ENCODE measurements around the gene ANKRD60. TPM values are rescaled to one million over a fixed set of nuclear protein-coding genes. Genes with fewer than 3 reads are reported as not detected.

The ANKRD60 gene
- total RNA-seq, 2 donors from 2014 or later = not detected

DNA sequence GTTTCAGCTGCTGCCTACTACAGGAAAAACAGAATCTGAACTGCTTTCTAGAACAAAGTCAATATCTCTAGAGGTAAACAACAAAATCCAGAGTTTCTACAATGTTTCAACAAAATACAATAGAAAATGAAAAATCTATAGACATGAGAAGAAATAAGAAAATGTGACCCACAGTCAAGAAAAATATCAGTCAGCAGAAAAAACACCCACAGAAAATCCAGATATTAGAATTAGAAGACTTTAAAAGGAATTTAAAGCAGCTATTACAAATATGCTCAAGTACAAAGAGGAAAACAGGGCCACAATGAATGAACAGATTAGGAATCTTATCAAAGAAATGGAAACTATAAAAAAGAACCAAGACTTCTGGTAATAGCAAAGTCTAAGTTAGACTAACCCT, 26.4 kb upstream of the ANKRD60 start:
- TF ChIP-seq, protein P1, sequence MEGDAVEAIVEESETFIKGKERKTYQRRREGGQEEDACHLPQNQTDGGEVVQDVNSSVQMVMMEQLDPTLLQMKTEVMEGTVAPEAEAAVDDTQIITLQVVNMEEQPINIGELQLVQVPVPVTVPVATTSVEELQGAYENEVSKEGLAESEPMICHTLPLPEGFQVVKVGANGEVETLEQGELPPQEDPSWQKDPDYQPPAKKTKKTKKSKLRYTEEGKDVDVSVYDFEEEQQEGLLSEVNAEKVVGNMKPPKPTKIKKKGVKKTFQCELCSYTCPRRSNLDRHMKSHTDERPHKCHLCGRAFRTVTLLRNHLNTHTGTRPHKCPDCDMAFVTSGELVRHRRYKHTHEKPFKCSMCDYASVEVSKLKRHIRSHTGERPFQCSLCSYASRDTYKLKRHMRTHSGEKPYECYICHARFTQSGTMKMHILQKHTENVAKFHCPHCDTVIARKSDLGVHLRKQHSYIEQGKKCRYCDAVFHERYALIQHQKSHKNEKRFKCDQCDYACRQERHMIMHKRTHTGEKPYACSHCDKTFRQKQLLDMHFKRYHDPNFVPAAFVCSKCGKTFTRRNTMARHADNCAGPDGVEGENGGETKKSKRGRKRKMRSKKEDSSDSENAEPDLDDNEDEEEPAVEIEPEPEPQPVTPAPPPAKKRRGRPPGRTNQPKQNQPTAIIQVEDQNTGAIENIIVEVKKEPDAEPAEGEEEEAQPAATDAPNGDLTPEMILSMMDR (IDR thresholded peaks at IDR 0.05) = no peak
- TF ChIP-seq POLR2A (IDR thresholded peaks at IDR 0.05) = no peak
- no peak for DNase-seq
- Histone ChIP-seq H3K27ac (no peak overlapping the region), H3K9me3 (no peaks in the 10 kb centered on the region), H3K4me1 (no peaks in the 10 kb centered on the region), H3K36me3 (replicated peaks in 1 of 2; ENCODE audit: insufficient read depth in 1 of 2, low read depth in 2 of 2) (no peaks in the 10 kb centered on the region), H3K4me3 (no peak overlapping the region), H3K27me3 (no peaks in the 10 kb centered on the region)
- intact Hi-C loops (cut with DNase I) = no loop called here
- ATAC-seq = no peak

DNA sequence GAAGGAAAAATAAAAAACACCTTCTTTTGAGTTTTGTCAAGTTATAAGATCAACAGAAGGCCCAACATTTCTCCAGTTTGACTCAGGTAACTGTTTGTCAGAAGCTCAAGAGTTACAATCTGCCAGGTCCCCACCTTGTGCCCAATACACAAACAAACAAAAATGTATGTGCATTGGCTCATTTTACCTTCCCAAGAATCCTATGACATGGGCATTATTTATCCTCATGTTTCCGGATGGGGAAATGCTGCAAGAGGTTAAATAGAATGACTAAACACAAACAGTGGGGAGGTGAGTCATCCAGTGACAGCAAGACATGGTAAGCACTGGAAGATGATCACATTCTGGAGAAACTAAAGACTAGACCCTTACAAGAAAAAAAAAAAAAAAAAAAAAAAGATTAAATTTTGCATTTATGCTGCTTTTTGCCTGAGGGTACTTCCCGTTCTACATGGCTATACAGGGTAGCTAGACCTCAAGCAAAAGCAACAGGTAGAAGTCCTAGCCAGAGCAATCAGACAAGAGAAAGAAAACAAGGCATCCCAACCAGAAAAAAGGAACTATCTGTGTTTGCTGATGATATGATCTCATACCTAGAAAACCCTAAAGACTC, 23.6 kb upstream of the ANKRD60 start:
- TF ChIP-seq POLR2A (IDR thresholded peaks at IDR 0.05) = no peak
- TF ChIP-seq, protein P1 (IDR thresholded peaks at IDR 0.05) = no peak
- no peak overlapping the region for H3K4me3 ChIP-seq
- H3K27me3 ChIP-seq = no peaks in the 10 kb centered on the region
- peaks cover 0 to 3% of the 10 kb centered on the region in 2 donors for H3K36me3 ChIP-seq (replicated peaks in 1 of 2; ENCODE audit: insufficient read depth in 1 of 2, low read depth in 2 of 2)
- H3K27ac ChIP-seq = no peak overlapping the region
- H3K4me1 ChIP-seq = no peaks in the 10 kb centered on the region
- no peak for DNase-seq
- H3K9me3 ChIP-seq = no peaks in the 10 kb centered on the region
- no peak for ATAC-seq
- intact Hi-C loops (cut with DNase I) = no loop called here
- 68 to 82% methylated on average over 2 of the region's 2 CpGs for WGBS, 2 donors

DNA sequence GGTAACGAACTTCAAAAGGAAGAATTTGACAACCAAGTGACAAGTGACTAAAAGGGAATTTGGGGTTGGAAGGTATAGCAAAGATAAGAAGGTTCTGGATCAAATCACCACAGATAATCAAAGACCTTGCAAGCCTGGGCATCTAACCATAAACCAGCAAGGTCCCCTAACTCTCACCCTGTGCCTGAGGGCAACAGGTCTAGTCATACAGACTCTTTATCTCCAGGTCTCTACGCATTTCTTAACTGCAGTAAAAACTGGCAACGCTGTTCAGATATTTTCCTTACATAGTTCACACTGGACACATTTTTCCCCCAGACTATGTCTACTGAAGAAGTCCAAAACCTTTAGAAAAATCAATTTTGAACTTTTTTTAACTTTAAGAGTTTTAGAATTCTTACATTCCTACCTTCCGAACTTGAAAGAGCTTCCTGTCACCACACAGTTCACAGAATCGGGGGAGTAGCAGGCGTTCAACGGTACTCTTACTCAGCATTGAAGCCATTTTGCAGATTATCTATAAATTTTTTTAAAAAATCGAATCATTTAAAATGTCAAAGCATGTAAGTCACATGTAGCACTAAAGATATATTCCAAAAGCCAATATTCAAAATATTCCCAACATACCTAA, 23.0 kb upstream of the ANKRD60 start:
- intact Hi-C loops (cut with DNase I) = no loop called here
- Histone ChIP-seq H3K4me3 (no peak overlapping the region), H3K27me3 (no peaks in the 10 kb centered on the region), H3K9me3 (no peaks in the 10 kb centered on the region), H3K4me1 (no peaks in the 10 kb centered on the region), H3K27ac (no peak overlapping the region), H3K36me3 (replicated peaks in 1 of 2; ENCODE audit: insufficient read depth in 1 of 2, low read depth in 2 of 2) (peaks cover 0 to 4% of the 10 kb centered on the region in 2 donors)
- TF ChIP-seq, protein P1 (IDR thresholded peaks at IDR 0.05) = no peak
- no peak for TF ChIP-seq POLR2A (IDR thresholded peaks at IDR 0.05)
- ATAC-seq (no peak), DNase-seq (no peak)
- 83 to 87% methylated on average over 8 of the region's 8 CpGs for WGBS, 2 donors

DNA sequence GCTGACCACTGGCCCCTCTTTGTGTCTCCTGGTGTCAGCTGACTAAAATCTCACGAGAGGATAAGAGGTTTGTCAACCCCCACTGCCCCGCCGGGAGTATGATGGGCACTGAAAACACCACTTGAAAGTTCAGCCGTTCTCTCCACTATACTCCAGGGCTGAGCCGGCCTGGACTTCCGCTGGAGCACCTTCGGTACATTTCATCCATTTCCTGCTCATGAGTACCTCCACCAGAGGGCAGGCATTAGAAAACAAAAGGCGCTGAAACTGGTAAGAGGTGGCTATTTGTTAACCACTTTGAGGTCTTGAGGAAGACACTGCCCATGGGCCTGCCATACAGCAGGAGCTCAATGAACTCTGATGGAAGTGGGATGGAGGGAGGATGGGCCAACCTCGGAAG, 17.9 kb upstream of the ANKRD60 start:
- DNase-seq = no peak

More for the DNA sequence above, 17.9 kb upstream of the ANKRD60 start:
- no peak overlapping the region for H3K27ac ChIP-seq
- H3K9me3 ChIP-seq = no peaks in the 10 kb centered on the region
- peaks cover 0 to 13% of the 10 kb centered on the region in 2 donors for H3K36me3 ChIP-seq (replicated peaks in 1 of 2; ENCODE audit: insufficient read depth in 1 of 2, low read depth in 2 of 2)
- H3K4me3 ChIP-seq = no peak overlapping the region
- TF ChIP-seq, protein P1 (IDR thresholded peaks at IDR 0.05) = peak in 1 of 7 experiments; percentile 16
- no peak for TF ChIP-seq POLR2A (IDR thresholded peaks at IDR 0.05)
- H3K27me3 ChIP-seq = no peaks in the 10 kb centered on the region
- ATAC-seq = no peak
- intact Hi-C loops (cut with DNase I) = no loop called here
- WGBS, 2 donors = 70 to 74% methylated on average over 9 of the region's 9 CpGs
- no peaks in the 10 kb centered on the region for H3K4me1 ChIP-seq
